ENCODE results near the gene TCTN3. TPM values are rescaled to one million over a fixed set of nuclear protein-coding genes. Genes with fewer than 3 reads are reported as not detected.
A peak's percentile ranks its signal among the peaks of the same experiment; 100 is the strongest.

Gene TCTN3
- total and polyA plus RNA-seq, 2 of the 13 experiments (the other 11 are each of a cell fraction or from before 2014, with no cell fraction given), result 53.3 to 60.0 TPM

DNA sequence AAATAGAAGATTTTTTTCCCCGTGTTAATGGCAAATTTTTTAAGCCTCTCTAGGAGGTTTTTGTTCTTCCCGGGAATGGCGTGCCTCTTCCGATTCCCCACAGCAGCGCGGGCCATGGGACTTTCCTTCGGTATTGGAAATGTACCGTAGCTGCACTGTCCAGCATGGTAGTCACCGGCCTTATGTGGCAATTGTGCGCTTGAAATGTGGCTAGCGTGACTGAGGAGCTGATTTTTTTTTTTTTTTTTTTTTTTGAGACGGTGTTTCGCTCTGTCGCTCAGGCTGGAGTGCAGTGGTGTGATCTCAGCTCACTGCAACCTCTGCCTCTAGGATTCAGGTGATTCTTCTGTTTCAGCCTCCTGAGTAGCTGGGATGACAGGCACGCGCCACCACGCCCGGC lies 938 bp upstream of the TCTN3 start:
- CTCF ChIA-PET (ENCODE audit: low intra/inter-chr PET ratio, low total read pairs), result interaction anchor here (1.4 to 2.3 kb wide), 4 partner anchors 147 to 242 kb away, joined by 4 to 41 read pairs (median 14); partner anchors contain the start of gene CC2D2B
- DNase-seq (ENCODE audit: low spot score) (no peak), FAIRE-seq (no peak), ATAC-seq (no peak)
- no peak for TF ChIP-seq ZNF282 (IDR thresholded peaks at IDR 0.05; ENCODE audit: partially characterized antibody)
- no peak for TF ChIP-seq ZNF275 (CRISPR knock-in tag; IDR thresholded peaks at IDR 0.05; ENCODE audit: borderline replicate concordance)
- TF ChIP-seq ZNF775 (CRISPR knock-in tag; IDR thresholded peaks at IDR 0.05; ENCODE audit: borderline replicate concordance), result no peak
- TF ChIP-seq YY1 (IDR thresholded peaks at IDR 0.05; ENCODE audit: insufficient read depth, insufficient replicate concordance, low read depth, low read length), result no peak
- TF ChIP-seq ZNF530 (CRISPR knock-in tag; IDR thresholded peaks at IDR 0.05; ENCODE audit: low read depth), result no peak
- TF ChIP-seq MATR3 (CRISPR knock-in tag; IDR thresholded peaks at IDR 0.05), result no peak
- no peak for TF ChIP-seq ZFP41 (CRISPR knock-in tag; IDR thresholded peaks at IDR 0.05; ENCODE audit: borderline replicate concordance)
- TF ChIP-seq, protein P1, sequence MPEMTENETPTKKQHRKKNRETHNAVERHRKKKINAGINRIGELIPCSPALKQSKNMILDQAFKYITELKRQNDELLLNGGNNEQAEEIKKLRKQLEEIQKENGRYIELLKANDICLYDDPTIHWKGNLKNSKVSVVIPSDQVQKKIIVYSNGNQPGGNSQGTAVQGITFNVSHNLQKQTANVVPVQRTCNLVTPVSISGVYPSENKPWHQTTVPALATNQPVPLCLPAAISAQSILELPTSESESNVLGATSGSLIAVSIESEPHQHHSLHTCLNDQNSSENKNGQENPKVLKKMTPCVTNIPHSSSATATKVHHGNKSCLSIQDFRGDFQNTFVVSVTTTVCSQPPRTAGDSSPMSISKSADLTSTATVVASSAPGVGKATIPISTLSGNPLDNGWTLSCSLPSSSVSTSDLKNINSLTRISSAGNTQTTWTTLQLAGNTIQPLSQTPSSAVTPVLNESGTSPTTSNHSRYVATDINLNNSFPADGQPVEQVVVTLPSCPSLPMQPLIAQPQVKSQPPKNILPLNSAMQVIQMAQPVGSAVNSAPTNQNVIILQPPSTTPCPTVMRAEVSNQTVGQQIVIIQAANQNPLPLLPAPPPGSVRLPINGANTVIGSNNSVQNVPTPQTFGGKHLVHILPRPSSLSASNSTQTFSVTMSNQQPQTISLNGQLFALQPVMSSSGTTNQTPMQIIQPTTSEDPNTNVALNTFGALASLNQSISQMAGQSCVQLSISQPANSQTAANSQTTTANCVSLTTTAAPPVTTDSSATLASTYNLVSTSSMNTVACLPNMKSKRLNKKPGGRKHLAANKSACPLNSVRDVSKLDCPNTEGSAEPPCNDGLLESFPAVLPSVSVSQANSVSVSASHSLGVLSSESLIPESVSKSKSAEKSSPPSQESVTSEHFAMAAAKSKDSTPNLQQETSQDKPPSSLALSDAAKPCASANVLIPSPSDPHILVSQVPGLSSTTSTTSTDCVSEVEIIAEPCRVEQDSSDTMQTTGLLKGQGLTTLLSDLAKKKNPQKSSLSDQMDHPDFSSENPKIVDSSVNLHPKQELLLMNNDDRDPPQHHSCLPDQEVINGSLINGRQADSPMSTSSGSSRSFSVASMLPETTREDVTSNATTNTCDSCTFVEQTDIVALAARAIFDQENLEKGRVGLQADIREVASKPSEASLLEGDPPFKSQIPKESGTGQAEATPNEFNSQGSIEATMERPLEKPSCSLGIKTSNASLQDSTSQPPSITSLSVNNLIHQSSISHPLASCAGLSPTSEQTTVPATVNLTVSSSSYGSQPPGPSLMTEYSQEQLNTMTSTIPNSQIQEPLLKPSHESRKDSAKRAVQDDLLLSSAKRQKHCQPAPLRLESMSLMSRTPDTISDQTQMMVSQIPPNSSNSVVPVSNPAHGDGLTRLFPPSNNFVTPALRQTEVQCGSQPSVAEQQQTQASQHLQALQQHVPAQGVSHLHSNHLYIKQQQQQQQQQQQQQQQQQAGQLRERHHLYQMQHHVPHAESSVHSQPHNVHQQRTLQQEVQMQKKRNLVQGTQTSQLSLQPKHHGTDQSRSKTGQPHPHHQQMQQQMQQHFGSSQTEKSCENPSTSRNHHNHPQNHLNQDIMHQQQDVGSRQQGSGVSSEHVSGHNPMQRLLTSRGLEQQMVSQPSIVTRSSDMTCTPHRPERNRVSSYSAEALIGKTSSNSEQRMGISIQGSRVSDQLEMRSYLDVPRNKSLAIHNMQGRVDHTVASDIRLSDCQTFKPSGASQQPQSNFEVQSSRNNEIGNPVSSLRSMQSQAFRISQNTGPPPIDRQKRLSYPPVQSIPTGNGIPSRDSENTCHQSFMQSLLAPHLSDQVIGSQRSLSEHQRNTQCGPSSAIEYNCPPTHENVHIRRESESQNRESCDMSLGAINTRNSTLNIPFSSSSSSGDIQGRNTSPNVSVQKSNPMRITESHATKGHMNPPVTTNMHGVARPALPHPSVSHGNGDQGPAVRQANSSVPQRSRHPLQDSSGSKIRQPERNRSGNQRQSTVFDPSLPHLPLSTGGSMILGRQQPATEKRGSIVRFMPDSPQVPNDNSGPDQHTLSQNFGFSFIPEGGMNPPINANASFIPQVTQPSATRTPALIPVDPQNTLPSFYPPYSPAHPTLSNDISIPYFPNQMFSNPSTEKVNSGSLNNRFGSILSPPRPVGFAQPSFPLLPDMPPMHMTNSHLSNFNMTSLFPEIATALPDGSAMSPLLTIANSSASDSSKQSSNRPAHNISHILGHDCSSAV (CRISPR knock-in tag; IDR thresholded peaks at IDR 0.05; ENCODE audit: borderline replicate concordance), result no peak
- TF ChIP-seq KMT2A (CRISPR knock-in tag; IDR thresholded peaks at IDR 0.05), result no peak
- TF ChIP-seq, protein P2, sequence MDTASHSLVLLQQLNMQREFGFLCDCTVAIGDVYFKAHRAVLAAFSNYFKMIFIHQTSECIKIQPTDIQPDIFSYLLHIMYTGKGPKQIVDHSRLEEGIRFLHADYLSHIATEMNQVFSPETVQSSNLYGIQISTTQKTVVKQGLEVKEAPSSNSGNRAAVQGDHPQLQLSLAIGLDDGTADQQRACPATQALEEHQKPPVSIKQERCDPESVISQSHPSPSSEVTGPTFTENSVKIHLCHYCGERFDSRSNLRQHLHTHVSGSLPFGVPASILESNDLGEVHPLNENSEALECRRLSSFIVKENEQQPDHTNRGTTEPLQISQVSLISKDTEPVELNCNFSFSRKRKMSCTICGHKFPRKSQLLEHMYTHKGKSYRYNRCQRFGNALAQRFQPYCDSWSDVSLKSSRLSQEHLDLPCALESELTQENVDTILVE (CRISPR knock-in tag; IDR thresholded peaks at IDR 0.05), result no peak
- TF ChIP-seq ELF3 (CRISPR knock-in tag; IDR thresholded peaks at IDR 0.05), result no peak
- TF ChIP-seq ZNF143 (CRISPR knock-in tag; IDR thresholded peaks at IDR 0.05), result no peak
- TF ChIP-seq ERF (CRISPR knock-in tag; IDR thresholded peaks at IDR 0.05), result no peak
- no peak for TF ChIP-seq ZNF564 (CRISPR knock-in tag; IDR thresholded peaks at IDR 0.05)
- TF ChIP-seq PHF5A (CRISPR knock-in tag; IDR thresholded peaks at IDR 0.05; ENCODE audit: low read depth, unreplicated experiment), result no peak
- no peaks in the 10 kb centered on the region for H4K20me1 ChIP-seq (ENCODE audit: insufficient read depth, low read length)
- peaks cover 29% of the 10 kb centered on the region for H3K79me2 ChIP-seq (ENCODE audit: insufficient read depth, low read length)
- H3K36me3 ChIP-seq (replicated peaks in 1 of 2; ENCODE audit: control insufficient read depth in 1 of 2, insufficient read depth in 2 of 2, low read length in 2 of 2), result peaks cover 0 to 11% of the 10 kb centered on the region in 2 experiments; a peak in 3 of 5 replicates
- no TSS peak for BruUV-seq (replicated peaks)
- H3K27ac ChIP-seq (ENCODE audit: extremely low read length, insufficient read depth, low read length), result no peak overlapping the region
- H3K9ac ChIP-seq (ENCODE audit: insufficient read depth, low read depth, low read length), result no peak overlapping the region
- POLR2A ChIA-PET, result no interaction called here
- no peaks in the 10 kb centered on the region for H3K9me3 ChIP-seq (ENCODE audit: low read length)
- peak overlapping the region; percentile 50; the same call in 1 of the 2 replicates for H3K4me2 ChIP-seq (ENCODE audit: low read depth, low read length)
- H3K4me1 ChIP-seq (ENCODE audit: insufficient read depth, low read length), result peaks cover 34% of the 10 kb centered on the region
- peak overlapping the region; percentile 81 for H2AFZ ChIP-seq (ENCODE audit: low read length)
- 93% methylated on average over 18 of the region's 18 CpGs for WGBS (ENCODE audit: low lambda C conversion rate)
- intact Hi-C loops (cut with micrococcal nuclease; ENCODE audit: unreplicated experiment) (loop anchor here (1.0 kb wide), 2 partner anchors 148 to 171 kb away; no protein-coding TSS in a partner anchor), in situ Hi-C loops (cut with HindIII; ENCODE audit: extremely low pct_ligation_motif_present, low pct_unique_long_range_greater_than_20kb) (loop anchor here (5.0 kb wide), 1 partner anchor 148 kb away; no protein-coding TSS in a partner anchor)
- no peaks in the 10 kb centered on the region; a peak in 1 of 5 replicates for H3K27me3 ChIP-seq (ENCODE audit: control insufficient read depth in 1 of 2, insufficient read depth in 2 of 2, low read length in 2 of 2)
- H3K4me3 ChIP-seq (replicated peaks in 1 of 3; ENCODE audit: insufficient read depth in 1 of 3, low read depth in 2 of 3, low read length in 3 of 3), result no peak overlapping the region

All from HepG2 (cell line).